Stomach (tissue), 9 donors: Measurements from ENCODE around the gene EFCAB10. TPM values are rescaled to one million over a fixed set of nuclear protein-coding genes. Genes with fewer than 3 reads are reported as not detected.

Source experiments
- DNase-seq, 2 donors: peaks; one replicate each; pipeline versions ENCODE4 v3.0.0 to v3.0.0-alpha.2; 2013 to 2019
- H3K27ac ChIP-seq, 5 donors: fragments of 200-600 bp in 4 of 5; sonication (generic) in 4 of 5; one replicate each; pipeline ENCODE4 v1.5.1; 2013 to 2019; ENCODE audit warnings: mild to moderate bottlenecking in 1 of 5, moderate library complexity in 1 of 5
- H3K27me3 ChIP-seq, 3 donors: fragments of 200-600 bp; sonication (generic); one replicate each; pipeline ENCODE4 v1.5.1; 2017 to 2019; ENCODE audit warnings: mixed run types in 1 of 3
- H3K36me3 ChIP-seq, 4 donors: fragments of 200-600 bp; sonication (generic); 1 replicate in 3 of 4; 2 replicates in 1 of 4; pipeline ENCODE4 v1.5.1; 2016 to 2019
- H3K4me1 ChIP-seq, 4 donors: fragments of 200-600 bp; sonication (generic); one replicate each; pipeline ENCODE4 v1.5.1; 2016 to 2019
- H3K4me3 ChIP-seq, 4 donors: fragments of 200-600 bp; sonication (generic) in 3 of 4; one replicate each; pipeline ENCODE4 v1.5.1; 2016 to 2019; ENCODE audit warnings: mild to moderate bottlenecking in 1 of 4
- H3K9me3 ChIP-seq, 4 donors: fragments of 200-600 bp; sonication (generic); one replicate each; pipeline ENCODE4 v1.5.1; 2016 to 2019
- EP300 ChIP-seq: sonication (generic); formaldehyde crosslinking; IDR thresholded peaks from one replicate; pipeline ENCODE4 v1.6.1; 2017; ENCODE audit warnings: antibody characterized with exemption
- POLR2A ChIP-seq, 4 donors: fragments of 450-650 bp; IDR thresholded peaks; one replicate each; pipeline ENCODE4 v1.6.1; 2016; ENCODE audit warnings: antibody characterized with exemption in 4 of 4, control low read depth in 2 of 4, mild to moderate bottlenecking in 1 of 4, moderate library complexity in 1 of 4
- POLR2AphosphoS5 ChIP-seq, 3 donors: sonication (generic); formaldehyde crosslinking; IDR thresholded peaks; one replicate each; pipeline ENCODE4 v1.6.1; 2016; ENCODE audit warnings: antibody characterized with exemption in 3 of 3
- WGBS, 5 donors: extraction: QIAGEN DNeasy Blood & Tissue Kit in 3 of 5; methylation state at CpG; one replicate each; pipeline versions ENCODE4 v1.1.5 to v1.1.7; 2013 to 2018; 5-methylcytosine and 5-hydroxymethylcytosine counted together
- intact Hi-C: fragments of 100-400 bp; cut with DNase I; formaldehyde crosslinking; loops from one replicate; pipeline ENCODE4 v1.15.1; 2023; ENCODE audit warnings: low total_unique reads
- polyA plus RNA-seq, 3 donors: library from polyadenylated mRNA; stranded (reverse); fragments of 200-250 nt; gene quantifications; one replicate each; pipeline ENCODE4 v1.2.3, GENCODE V29; 2013
- total RNA-seq, 5 donors: library from RNA; depleted of rRNA; stranded (reverse); fragments of >200 nt; gene quantifications; one replicate each; pipeline versions ENCODE4 v1.1.0 to v1.2.3, GENCODE V29; 2014 to 2016
- TF ChIP-seq, protein P1 (sequence below), 7 experiments: fragments of 450-650 bp in 4 of 7; fragments of 200-600 bp in 3 of 7; sonication (generic) in 3 of 7; IDR thresholded peaks; one replicate each; pipeline ENCODE4 v1.5.1; 2016 to 2019; ENCODE audit warnings: antibody characterized with exemption in 7 of 7, control low read depth in 2 of 7, mild to moderate bottlenecking in 1 of 7
- donor health status: healthy with polysubstance abuse.
- donor health status: Bipolar disorder and iron deficiency.
- donor health status: healthy.

EFCAB10 gene
- total and polyA plus RNA-seq, 8 donors, result 1.5 TPM; not detected in 7

DNA sequence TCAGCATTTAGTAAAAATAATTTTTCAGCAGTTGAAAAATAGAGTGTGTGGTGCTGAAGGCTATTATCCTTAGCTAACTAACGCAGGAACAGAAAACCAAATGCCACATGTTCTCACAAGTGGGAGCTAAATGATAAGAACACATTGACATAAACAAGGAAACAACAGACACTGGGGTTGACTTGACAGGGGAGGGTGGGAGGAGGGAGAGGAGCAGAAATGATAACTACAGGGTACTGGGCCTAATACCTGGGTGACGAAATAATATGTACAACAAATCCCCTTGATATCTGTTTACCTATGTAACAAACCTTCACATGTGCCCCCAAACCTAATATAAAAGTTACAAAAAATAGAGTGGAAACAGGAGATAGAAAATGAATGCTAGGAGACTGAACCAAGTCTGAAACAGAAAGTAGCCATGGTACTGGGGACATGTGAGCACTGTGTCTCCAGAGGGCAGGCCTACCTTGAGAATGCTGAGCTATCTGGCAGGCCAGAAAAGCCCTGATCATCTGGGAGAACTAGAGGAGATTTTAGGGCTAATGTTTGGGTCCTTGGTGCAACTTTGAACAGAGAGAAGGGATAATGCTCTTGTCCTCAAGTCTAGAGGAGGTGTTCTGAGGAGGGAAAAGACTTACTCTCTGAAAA, 4.7 kb upstream of the EFCAB10 start:
- TF ChIP-seq POLR2AphosphoS5 (IDR thresholded peaks at IDR 0.05) (no peak), POLR2A (IDR thresholded peaks at IDR 0.05) (no peak), EP300 (no peak)
- TF ChIP-seq, protein P1, sequence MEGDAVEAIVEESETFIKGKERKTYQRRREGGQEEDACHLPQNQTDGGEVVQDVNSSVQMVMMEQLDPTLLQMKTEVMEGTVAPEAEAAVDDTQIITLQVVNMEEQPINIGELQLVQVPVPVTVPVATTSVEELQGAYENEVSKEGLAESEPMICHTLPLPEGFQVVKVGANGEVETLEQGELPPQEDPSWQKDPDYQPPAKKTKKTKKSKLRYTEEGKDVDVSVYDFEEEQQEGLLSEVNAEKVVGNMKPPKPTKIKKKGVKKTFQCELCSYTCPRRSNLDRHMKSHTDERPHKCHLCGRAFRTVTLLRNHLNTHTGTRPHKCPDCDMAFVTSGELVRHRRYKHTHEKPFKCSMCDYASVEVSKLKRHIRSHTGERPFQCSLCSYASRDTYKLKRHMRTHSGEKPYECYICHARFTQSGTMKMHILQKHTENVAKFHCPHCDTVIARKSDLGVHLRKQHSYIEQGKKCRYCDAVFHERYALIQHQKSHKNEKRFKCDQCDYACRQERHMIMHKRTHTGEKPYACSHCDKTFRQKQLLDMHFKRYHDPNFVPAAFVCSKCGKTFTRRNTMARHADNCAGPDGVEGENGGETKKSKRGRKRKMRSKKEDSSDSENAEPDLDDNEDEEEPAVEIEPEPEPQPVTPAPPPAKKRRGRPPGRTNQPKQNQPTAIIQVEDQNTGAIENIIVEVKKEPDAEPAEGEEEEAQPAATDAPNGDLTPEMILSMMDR (IDR thresholded peaks at IDR 0.05), result no peak
- 88 to 94% (median 90%) methylated on average over 2 of the region's 2 CpGs for WGBS, 5 donors
- no peak overlapping the region for H3K4me3 ChIP-seq
- no peaks in the 10 kb centered on the region for H3K36me3 ChIP-seq
- DNase-seq, result no peak
- peaks cover 0 to 20% (median 0%) of the 10 kb centered on the region in 4 donors for H3K9me3 ChIP-seq
- H3K27me3 ChIP-seq, result peaks cover 0 to 5% (median 0%) of the 10 kb centered on the region in 3 donors
- H3K27ac ChIP-seq, result no peak overlapping the region
- peaks cover 5 to 18% (median 9%) of the 10 kb centered on the region in 4 donors for H3K4me1 ChIP-seq
- intact Hi-C loops, result no loop called here

DNA sequence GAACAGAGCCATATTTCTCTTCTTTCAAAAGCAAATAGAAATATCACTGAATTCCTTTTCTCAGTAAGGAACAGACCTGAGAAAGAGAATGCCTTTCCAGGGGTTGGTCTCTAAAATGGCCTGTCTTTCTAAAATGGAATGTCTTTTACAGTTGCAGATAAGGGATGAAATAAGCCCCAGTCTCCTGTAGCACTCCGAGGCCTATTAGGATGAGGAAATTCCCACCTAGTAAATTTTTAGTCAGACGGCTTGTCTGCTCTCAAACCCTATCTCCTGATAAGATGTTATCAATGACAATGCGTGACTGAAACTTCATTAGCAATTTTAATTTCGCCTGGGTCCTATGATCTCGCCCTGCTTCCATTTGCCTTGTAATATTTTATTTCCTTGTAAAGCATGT, 2.9 kb upstream of the EFCAB10 start:
- intact Hi-C loops, result no loop called here
- no peak for DNase-seq
- Histone ChIP-seq H3K27ac (no peak overlapping the region), H3K9me3 (peaks cover 0 to 20% (median 0%) of the 10 kb centered on the region in 4 donors), H3K4me1 (peaks cover 6 to 16% (median 10%) of the 10 kb centered on the region in 4 donors), H3K4me3 (no peak overlapping the region), H3K27me3 (peaks cover 0 to 6% (median 0%) of the 10 kb centered on the region in 3 donors), H3K36me3 (no peaks in the 10 kb centered on the region)
- 79 to 94% (median 89%) methylated on average over 5 of the region's 5 CpGs for WGBS, 5 donors
- TF ChIP-seq, protein P1 (IDR thresholded peaks at IDR 0.05), result no peak
- TF ChIP-seq POLR2A (IDR thresholded peaks at IDR 0.05) (no peak), POLR2AphosphoS5 (IDR thresholded peaks at IDR 0.05) (no peak), EP300 (no peak)

DNA sequence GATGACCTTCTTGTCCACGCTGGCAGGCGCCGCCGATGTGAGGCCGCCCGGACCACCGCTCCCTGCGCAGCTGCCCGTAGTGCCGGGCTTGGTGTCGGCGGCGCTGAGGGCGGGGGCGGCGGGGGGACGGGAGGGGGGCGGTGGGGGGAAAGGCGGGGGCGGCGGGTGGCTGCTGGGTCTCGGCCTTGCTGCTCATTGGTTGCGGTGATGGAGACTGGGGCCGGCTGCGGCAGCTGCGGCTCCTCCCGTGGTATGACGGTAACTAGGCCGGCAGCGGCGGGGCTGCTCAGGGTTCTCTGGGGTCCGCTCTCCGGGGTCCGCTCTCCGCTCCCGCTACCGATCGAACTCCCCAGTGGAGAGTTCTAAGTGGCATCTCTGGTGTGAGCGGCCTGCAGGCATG, 1.8 kb upstream of the EFCAB10 start:
- Histone ChIP-seq H3K4me3 (no peak overlapping the region), H3K4me1 (peaks cover 6 to 10% (median 9%) of the 10 kb centered on the region in 4 donors), H3K9me3 (peaks cover 0 to 20% (median 0%) of the 10 kb centered on the region in 4 donors), H3K27ac (no peak overlapping the region), H3K27me3 (peaks cover 0 to 6% (median 0%) of the 10 kb centered on the region in 3 donors), H3K36me3 (no peaks in the 10 kb centered on the region)
- 79 to 94% (median 81%) methylated on average over 23 to 37 of the region's 39 CpGs for WGBS, 5 donors
- TF ChIP-seq, protein P1 (IDR thresholded peaks at IDR 0.05), result no peak
- no peak for DNase-seq
- intact Hi-C loops, result no loop called here

DNA sequence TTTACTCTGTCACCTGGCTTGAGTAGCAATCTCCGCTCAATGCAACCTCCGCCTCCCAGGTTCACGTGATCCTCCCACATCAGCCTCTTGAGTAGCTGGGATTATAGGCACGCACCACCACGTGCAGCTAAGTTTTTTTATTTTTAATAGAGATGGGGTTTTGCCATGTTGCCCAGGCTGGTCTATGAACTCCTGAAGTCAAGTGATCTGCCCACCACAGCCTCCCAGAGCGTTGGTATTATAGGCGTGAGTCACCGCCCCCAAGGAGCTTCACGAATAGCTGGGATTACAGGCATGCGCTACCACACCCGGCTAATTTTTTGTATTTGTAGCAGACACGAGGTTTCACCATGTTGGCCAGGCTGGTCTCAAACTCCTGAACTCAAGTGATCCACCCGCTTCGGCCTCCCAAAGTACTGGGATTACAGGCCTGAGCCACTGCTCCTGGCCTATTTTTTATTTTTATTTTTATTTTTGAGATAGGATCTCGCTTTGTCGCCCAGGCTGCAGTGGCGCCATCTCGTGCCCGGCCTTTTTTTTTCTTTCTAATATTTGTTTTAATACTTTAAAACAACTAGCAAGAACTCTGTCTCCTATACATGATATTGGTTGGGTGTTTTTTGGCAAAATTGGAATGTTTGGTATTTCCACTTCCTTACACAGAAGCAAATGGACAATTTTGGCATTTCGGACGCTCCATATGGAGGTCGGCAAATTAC, 1.1 kb downstream of the EFCAB10 start:
- Histone ChIP-seq H3K9me3 (peaks cover 0 to 20% (median 0%) of the 10 kb centered on the region in 4 donors), H3K4me1 (peaks cover 6 to 10% (median 9%) of the 10 kb centered on the region in 4 donors), H3K36me3 (no peaks in the 10 kb centered on the region), H3K27me3 (peaks cover 0 to 6% (median 0%) of the 10 kb centered on the region in 3 donors), H3K27ac (no peak overlapping the region), H3K4me3 (no peak overlapping the region)
- no peak for DNase-seq
- 86 to 90% (median 88%) methylated on average over 22 of the region's 22 CpGs for WGBS, 5 donors
- TF ChIP-seq POLR2A (IDR thresholded peaks at IDR 0.05), result no peak
- no peak for TF ChIP-seq EP300
- TF ChIP-seq POLR2AphosphoS5 (IDR thresholded peaks at IDR 0.05), result no peak
- intact Hi-C loops, result no loop called here

DNA sequence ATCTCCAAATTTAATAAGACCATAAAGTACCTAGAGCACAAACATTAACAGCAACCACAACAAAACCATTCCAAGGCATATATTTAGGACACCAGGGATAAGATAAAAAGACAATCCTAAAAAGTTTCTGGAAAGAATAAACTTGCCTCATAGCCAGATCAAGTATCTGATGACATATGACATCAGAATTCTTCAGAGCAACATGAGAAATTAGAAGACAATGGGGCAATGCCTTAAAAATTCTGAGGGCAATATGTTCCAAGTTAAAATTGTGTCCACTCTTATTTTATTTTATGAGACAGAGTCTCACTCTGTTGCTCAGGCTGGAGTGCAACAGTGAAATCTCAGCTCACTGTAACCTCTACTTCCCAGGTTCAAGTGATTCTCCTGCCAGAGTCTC, 2.8 kb downstream of the EFCAB10 start:
- intact Hi-C loops, result no loop called here

More for the DNA sequence above, 2.8 kb downstream of the EFCAB10 start:
- peaks cover 6 to 10% (median 9%) of the 10 kb centered on the region in 4 donors for H3K4me1 ChIP-seq
- TF ChIP-seq POLR2A (IDR thresholded peaks at IDR 0.05) (no peak), POLR2AphosphoS5 (IDR thresholded peaks at IDR 0.05) (no peak), EP300 (no peak)
- TF ChIP-seq, protein P1 (IDR thresholded peaks at IDR 0.05), result no peak
- H3K9me3 ChIP-seq, result peaks cover 0 to 6% (median 0%) of the 10 kb centered on the region in 4 donors
- no peaks in the 10 kb centered on the region for H3K36me3 ChIP-seq
- H3K4me3 ChIP-seq, result no peak overlapping the region
- no peak for DNase-seq
- peaks cover 0 to 6% (median 0%) of the 10 kb centered on the region in 3 donors for H3K27me3 ChIP-seq
- H3K27ac ChIP-seq, result no peak overlapping the region
